Stimulated activated effector memory CD8-positive, alpha-beta T cell treated with anti-CD3 and anti-CD28 coated beads, Interleukin-12 subunit alpha, Interleukin-12 subunit beta, amount 100 ng/mL, for 72 hours (primary cell): Measurements from ENCODE around the gene RNF2.
A peak's percentile ranks its signal among the peaks of the same experiment; 100 is the strongest.
"Not testable (repeated sequence)": the region's sequence is repeated elsewhere in the genome, so short reads cannot be mapped to it uniquely, and the experiment has no call there.

Experiments
- ATAC-seq: fragments of 150-1000 bp; cut with Tn5 transposase; 2 replicates; pipeline ENCODE4 v1.10.0; 2021
- DNase-seq, 2 donors: peaks; one replicate each; pipeline ENCODE4 v3.0.0; 2021 to 2022; ENCODE audit warnings: low spot score in 2 of 2
- H3K27ac Mint-ChIP-seq: one replicate; pipeline ENCODE4 v1.8.0; 2022; ENCODE audit warnings: mild to moderate bottlenecking, mixed read lengths
- H3K36me3 Mint-ChIP-seq: one replicate; pipeline ENCODE4 v1.8.0; 2022; ENCODE audit warnings: mild to moderate bottlenecking, mixed read lengths
- H3K4me1 Mint-ChIP-seq: one replicate; pipeline ENCODE4 v1.8.0; 2022; ENCODE audit warnings: mixed read lengths
- H3K4me3 Mint-ChIP-seq: one replicate; pipeline ENCODE4 v1.8.0; 2022; ENCODE audit warnings: mild to moderate bottlenecking, mixed read lengths
- H3K9me3 Mint-ChIP-seq: one replicate; pipeline ENCODE4 v1.8.0; 2022; ENCODE audit warnings: mixed read lengths

The RNF2 gene

DNA sequence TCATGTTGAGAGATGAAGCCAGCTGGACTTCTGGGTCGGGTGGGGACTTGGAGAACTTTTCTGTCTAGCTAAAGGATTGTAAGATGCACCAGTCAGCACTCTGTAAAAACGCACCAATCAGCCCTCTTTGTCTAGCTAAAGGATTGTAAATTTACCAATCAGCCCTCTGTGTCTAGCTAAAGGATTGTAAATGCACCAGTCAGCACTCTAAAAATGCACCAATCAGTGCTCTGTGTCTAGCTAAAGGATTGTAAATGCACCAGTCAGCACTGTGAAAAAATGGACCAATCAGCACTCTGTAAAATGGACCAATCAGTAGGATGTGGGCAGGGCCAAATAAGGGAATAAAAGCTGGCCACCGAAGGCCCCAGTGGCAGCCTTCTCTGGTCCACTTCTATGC, 19.6 kb downstream of the RNF2 start:
- not testable (repeated sequence) for H3K9me3 Mint-ChIP-seq, H3K4me3 Mint-ChIP-seq, H3K36me3 Mint-ChIP-seq, H3K27ac Mint-ChIP-seq, ATAC-seq, DNase-seq
- peaks cover 62% of the 10 kb centered on the region for H3K4me1 Mint-ChIP-seq

- Mint-ChIP-seq H3K9me3 (no peaks in the 10 kb centered on the region), H3K4me3 (no peak overlapping the region), H3K36me3 (no peaks in the 10 kb centered on the region), H3K4me1 (peaks cover 52% of the 10 kb centered on the region), H3K27ac (no peak overlapping the region)
- ATAC-seq = no peak
- no peak for DNase-seq
Measured at GRCh38 chr1:185066181-185066580, 20.8 kb downstream of the RNF2 start.

DNA sequence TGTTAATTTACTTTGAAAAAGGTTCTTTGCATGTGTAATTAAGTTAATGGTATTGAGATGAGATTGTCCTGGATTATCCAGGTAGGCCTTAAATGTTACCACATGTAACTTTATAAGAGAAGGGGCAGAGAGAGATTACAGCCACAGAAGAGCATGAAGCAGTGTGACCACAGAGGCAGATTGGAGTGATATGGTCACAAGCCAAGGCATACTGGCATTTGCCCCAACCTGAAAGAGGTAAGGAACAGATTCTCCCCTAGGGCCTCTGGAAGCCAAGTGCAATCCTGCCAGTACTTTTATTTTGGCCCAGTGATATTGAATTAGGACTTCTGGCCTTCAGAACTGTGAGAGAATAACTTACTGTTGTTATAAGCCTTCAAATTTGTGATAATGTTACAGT, 23.0 kb downstream of the RNF2 start:
- DNase-seq (no peak), ATAC-seq (no peak)
- H3K9me3 Mint-ChIP-seq = peaks cover 2% of the 10 kb centered on the region
- no peak overlapping the region for H3K4me3 Mint-ChIP-seq
- H3K36me3 Mint-ChIP-seq = no peaks in the 10 kb centered on the region
- H3K4me1 Mint-ChIP-seq = peaks cover 56% of the 10 kb centered on the region
- H3K27ac Mint-ChIP-seq = peak overlapping the region; percentile 27

DNA sequence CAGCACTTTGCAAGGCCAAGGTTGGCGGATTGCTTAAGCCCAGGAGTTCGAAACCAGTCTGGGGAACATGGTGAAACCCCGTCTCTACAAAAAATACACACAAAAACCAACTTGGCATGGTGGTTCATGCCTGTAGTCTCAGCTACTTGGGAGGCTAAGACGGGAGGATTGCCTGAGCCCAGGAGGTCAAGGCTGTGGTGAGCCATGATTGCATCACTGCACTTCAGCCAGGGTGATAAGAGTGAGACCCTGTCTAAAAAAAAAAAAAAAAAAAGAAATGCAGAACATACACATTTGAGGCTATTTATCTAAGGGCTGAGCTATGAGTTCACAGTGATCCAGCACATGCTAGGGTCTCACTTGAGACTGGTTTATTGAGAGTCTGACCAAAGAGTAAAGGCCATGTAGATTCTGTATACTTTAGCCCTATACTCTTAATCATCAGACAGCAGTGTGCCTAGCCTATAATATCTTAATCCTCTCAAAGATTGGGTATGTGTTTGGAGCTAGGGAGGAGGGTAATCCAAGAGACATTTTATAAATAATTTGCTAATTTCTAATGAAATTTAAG, 23.9 kb downstream of the RNF2 start:
- no peak overlapping the region for H3K27ac Mint-ChIP-seq
- ATAC-seq (no peak), DNase-seq (no peak)
- peaks cover 59% of the 10 kb centered on the region for H3K4me1 Mint-ChIP-seq
- no peaks in the 10 kb centered on the region for H3K36me3 Mint-ChIP-seq
- peaks cover 2% of the 10 kb centered on the region for H3K9me3 Mint-ChIP-seq
- no peak overlapping the region for H3K4me3 Mint-ChIP-seq

- H3K36me3 Mint-ChIP-seq = no peaks in the 10 kb centered on the region
- DNase-seq = no peak
- peaks cover 2% of the 10 kb centered on the region for H3K9me3 Mint-ChIP-seq
- no peak overlapping the region for H3K27ac Mint-ChIP-seq
- no peak overlapping the region for H3K4me3 Mint-ChIP-seq
- peaks cover 66% of the 10 kb centered on the region for H3K4me1 Mint-ChIP-seq
- ATAC-seq = no peak
Measured at GRCh38 chr1:185070051-185070450, 24.7 kb downstream of the RNF2 start.

- DNase-seq (no peak), ATAC-seq (no peak)
- peaks cover 63% of the 10 kb centered on the region for H3K4me1 Mint-ChIP-seq
- H3K27ac Mint-ChIP-seq = peak overlapping the region; percentile 38
- peaks cover 6% of the 10 kb centered on the region for H3K36me3 Mint-ChIP-seq
- peaks cover 2% of the 10 kb centered on the region for H3K9me3 Mint-ChIP-seq
- H3K4me3 Mint-ChIP-seq = no peak overlapping the region
Measured at GRCh38 chr1:185073725-185074124, 28.4 kb downstream of the RNF2 start.

DNA sequence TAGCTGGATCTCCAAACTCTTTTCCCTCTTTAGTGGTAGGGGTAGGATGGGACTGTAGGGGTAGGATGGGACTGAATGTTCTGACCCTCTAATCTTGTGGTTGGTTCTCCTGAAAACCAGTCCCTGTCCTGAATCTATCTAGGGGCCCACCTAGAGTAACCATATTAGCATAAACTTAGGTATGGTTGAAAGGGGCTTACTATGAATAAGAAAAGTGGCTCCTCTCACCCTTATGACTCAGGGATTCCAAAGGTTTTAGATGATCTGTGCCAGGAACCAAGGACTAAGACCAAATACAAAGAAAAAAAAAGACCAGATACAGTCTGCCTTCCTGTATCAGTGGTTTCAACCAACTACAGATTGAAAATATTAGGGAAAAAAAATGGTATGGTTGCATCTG, 28.9 kb downstream of the RNF2 start:
- DNase-seq (no peak), ATAC-seq (peak; percentile 42)
- peaks cover 6% of the 10 kb centered on the region for H3K36me3 Mint-ChIP-seq
- peak overlapping the region; percentile 38 for H3K27ac Mint-ChIP-seq
- H3K9me3 Mint-ChIP-seq = peaks cover 2% of the 10 kb centered on the region
- H3K4me1 Mint-ChIP-seq = peaks cover 63% of the 10 kb centered on the region
- no peak overlapping the region for H3K4me3 Mint-ChIP-seq

- Mint-ChIP-seq H3K36me3 (peaks cover 6% of the 10 kb centered on the region), H3K9me3 (peaks cover 2% of the 10 kb centered on the region), H3K4me1 (peaks cover 71% of the 10 kb centered on the region), H3K4me3 (no peak overlapping the region), H3K27ac (peak overlapping the region; percentile 52)
- no peak for ATAC-seq
- no peak for DNase-seq
Measured at GRCh38 chr1:185075476-185075875, 30.1 kb downstream of the RNF2 start.

GRCh38 chr1:185077374-185077773, 32.0 kb downstream of the RNF2 start:
- Mint-ChIP-seq H3K4me3 (no peak overlapping the region), H3K36me3 (peaks cover 6% of the 10 kb centered on the region), H3K27ac (no peak overlapping the region), H3K4me1 (peaks cover 58% of the 10 kb centered on the region), H3K9me3 (peaks cover under 1% of the 10 kb centered on the region)
- ATAC-seq (no peak), DNase-seq (no peak)

DNA sequence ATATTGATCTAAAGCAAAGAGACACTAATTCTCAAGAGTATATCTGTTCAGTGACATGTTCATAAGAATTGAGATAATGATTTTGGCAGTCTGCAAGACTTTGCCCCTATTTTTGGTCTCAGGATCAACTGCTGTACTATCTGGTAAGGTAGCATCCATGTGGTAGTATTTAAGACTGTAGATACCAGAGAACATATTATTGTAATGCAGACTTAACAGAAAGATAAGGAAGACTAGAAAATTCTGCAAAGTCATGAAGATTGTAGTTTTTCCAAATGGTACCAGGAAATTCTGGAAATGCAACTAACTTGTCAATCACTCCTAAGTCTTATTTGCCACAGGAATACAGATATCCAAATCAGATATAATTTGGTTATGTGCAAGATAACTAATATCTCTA, 35.1 kb downstream of the RNF2 start:
- Mint-ChIP-seq H3K4me1 (peaks cover 37% of the 10 kb centered on the region), H3K4me3 (no peak overlapping the region), H3K9me3 (no peaks in the 10 kb centered on the region), H3K36me3 (peaks cover 6% of the 10 kb centered on the region), H3K27ac (no peak overlapping the region)
- ATAC-seq = no peak
- no peak for DNase-seq

DNA sequence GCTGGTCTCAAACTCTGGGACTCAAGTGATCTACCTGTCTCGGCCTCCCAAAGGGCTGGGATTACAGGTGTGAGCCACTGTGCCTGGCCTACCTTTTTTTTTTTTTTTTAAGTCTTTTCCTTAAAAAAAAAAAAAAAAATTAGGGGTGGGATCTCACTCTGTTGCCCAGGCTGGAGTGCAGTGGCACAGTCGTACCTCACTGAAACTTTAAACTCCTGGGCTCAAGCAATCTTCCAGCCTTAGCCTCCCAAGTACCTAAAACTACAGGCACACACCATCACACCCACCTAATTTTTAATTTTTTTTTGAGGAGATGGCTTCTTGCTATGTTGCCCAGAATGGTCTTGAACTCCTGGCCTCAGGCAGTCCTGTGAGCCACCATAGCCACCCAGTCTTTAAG, 38.5 kb downstream of the RNF2 start:
- Mint-ChIP-seq H3K4me3 (no peak overlapping the region), H3K4me1 (peaks cover 29% of the 10 kb centered on the region), H3K9me3 (no peaks in the 10 kb centered on the region), H3K27ac (peak overlapping the region; percentile 69), H3K36me3 (peaks cover 17% of the 10 kb centered on the region)
- DNase-seq = no peak
- no peak for ATAC-seq

GRCh38 chr1:185087101-185087500, 41.7 kb downstream of the RNF2 start:
- H3K27ac Mint-ChIP-seq = no peak overlapping the region
- H3K4me3 Mint-ChIP-seq = no peak overlapping the region
- peaks cover 19% of the 10 kb centered on the region for H3K4me1 Mint-ChIP-seq
- DNase-seq (no peak), ATAC-seq (no peak)
- no peaks in the 10 kb centered on the region for H3K9me3 Mint-ChIP-seq
- peaks cover 33% of the 10 kb centered on the region for H3K36me3 Mint-ChIP-seq

DNA sequence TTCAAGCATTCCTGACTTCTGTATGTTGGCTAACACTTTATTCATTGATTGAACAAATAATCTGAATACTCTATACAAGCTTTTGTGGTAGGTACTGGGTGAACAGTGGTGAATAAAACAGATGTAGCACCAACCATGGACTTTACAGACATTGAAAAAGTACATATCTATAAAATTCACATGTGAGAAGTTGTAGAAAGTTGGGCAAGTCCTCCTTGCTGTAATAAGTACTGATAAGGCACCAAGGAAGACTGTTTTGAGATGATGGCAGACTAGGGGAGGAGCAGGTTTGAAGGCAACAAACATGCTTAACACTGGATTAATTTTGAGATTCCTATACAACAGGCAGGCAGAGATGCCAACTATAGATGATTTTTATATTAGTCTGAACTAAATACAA, 42.4 kb downstream of the RNF2 start:
- peaks cover 19% of the 10 kb centered on the region for H3K4me1 Mint-ChIP-seq
- DNase-seq = no peak
- H3K27ac Mint-ChIP-seq = no peak overlapping the region
- H3K4me3 Mint-ChIP-seq = no peak overlapping the region
- no peak for ATAC-seq
- H3K36me3 Mint-ChIP-seq = peaks cover 37% of the 10 kb centered on the region
- H3K9me3 Mint-ChIP-seq = no peaks in the 10 kb centered on the region

GRCh38 chr1:185091480-185091879, 46.1 kb downstream of the RNF2 start:
- DNase-seq = no peak
- Mint-ChIP-seq H3K36me3 (peaks cover 56% of the 10 kb centered on the region), H3K4me3 (no peak overlapping the region), H3K27ac (no peak overlapping the region), H3K9me3 (no peaks in the 10 kb centered on the region), H3K4me1 (peaks cover under 1% of the 10 kb centered on the region)
- no peak for ATAC-seq

DNA sequence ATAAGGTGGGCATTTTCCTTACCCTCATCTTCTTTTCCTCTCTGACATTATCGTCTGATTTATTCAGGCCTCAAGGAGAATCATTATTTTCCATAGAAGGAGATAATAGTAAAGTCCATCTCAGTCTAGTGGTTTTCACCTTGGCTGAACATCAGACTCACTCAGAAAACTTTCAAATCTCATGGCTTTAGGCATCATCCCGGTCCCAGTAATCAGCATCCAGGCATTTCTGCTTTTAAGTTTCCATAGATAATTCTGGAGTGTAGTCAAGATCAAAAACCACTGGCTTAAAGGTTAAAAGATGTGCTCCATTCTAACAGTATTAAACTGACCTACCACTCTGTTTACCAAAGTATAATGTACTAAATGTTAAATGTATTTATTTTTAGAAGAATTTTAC, 49.4 kb downstream of the RNF2 start:
- H3K9me3 Mint-ChIP-seq = no peaks in the 10 kb centered on the region
- no peak for ATAC-seq
- H3K27ac Mint-ChIP-seq = no peak overlapping the region
- no peak overlapping the region for H3K4me3 Mint-ChIP-seq
- no peak for DNase-seq
- H3K36me3 Mint-ChIP-seq = peaks cover 61% of the 10 kb centered on the region
- H3K4me1 Mint-ChIP-seq = no peaks in the 10 kb centered on the region

- Mint-ChIP-seq H3K36me3 (peaks cover 75% of the 10 kb centered on the region), H3K9me3 (no peaks in the 10 kb centered on the region)
- DNase-seq = no peak
Measured at GRCh38 chr1:185096531-185096930, 51.2 kb downstream of the RNF2 start.

GRCh38 chr1:185104083-185104482, 58.7 kb downstream of the RNF2 start:
- Mint-ChIP-seq H3K36me3 (peaks cover 34% of the 10 kb centered on the region), H3K27ac (no peak overlapping the region), H3K4me3 (no peak overlapping the region), H3K9me3 (peaks cover 10% of the 10 kb centered on the region), H3K4me1 (no peaks in the 10 kb centered on the region)
- ATAC-seq = no peak
- no peak for DNase-seq

More at GRCh38 chr1:185096531-185096930, 51.2 kb downstream of the RNF2 start:
- Mint-ChIP-seq H3K4me3 (no peak overlapping the region), H3K4me1 (no peaks in the 10 kb centered on the region), H3K27ac (peak overlapping the region; percentile 5)
- ATAC-seq = peak; percentile 37
